Measurements from ENCODE around the gene TTC28.

The TTC28 gene

GRCh38 chr22:27994481-27995331, 684.9 kb downstream of the TTC28 start:
- Histone ChIP-seq H3K4me3 (ENCODE audit: low read depth, low read length) (no peak overlapping the region), H3K27ac (ENCODE audit: low read depth, low read length) (no peak overlapping the region), H3K27me3 (ENCODE audit: insufficient read depth, low read length) (no peaks in the 10 kb centered on the region), H3K36me3 (ENCODE audit: insufficient read depth, low read length) (no peaks in the 10 kb centered on the region), H3K4me1 (ENCODE audit: control insufficient read depth, insufficient read depth, low read length, unreplicated experiment) (no peaks in the 10 kb centered on the region), H3K79me2 (ENCODE audit: control insufficient read depth, insufficient read depth, low read length, unreplicated experiment) (no peaks in the 10 kb centered on the region), H2AFZ (ENCODE audit: low read length, unreplicated experiment) (no peak overlapping the region)

- Histone ChIP-seq H2AFZ (ENCODE audit: low read length, unreplicated experiment) (no peak overlapping the region), H3K4me3 (ENCODE audit: low read depth, low read length) (no peak overlapping the region), H3K79me2 (ENCODE audit: control insufficient read depth, insufficient read depth, low read length, unreplicated experiment) (no peaks in the 10 kb centered on the region), H3K27me3 (ENCODE audit: insufficient read depth, low read length) (no peaks in the 10 kb centered on the region), H3K27ac (ENCODE audit: low read depth, low read length) (no peak overlapping the region), H3K4me1 (ENCODE audit: control insufficient read depth, insufficient read depth, low read length, unreplicated experiment) (no peaks in the 10 kb centered on the region), H3K36me3 (ENCODE audit: insufficient read depth, low read length) (no peaks in the 10 kb centered on the region)
These were observed 685.8 kb downstream of the TTC28 start for GRCh38 chr22:27993774-27994350.

GRCh38 chr22:27993201-27993635, 686.4 kb downstream of the TTC28 start:
- no peak overlapping the region for H3K4me3 ChIP-seq (ENCODE audit: low read depth, low read length)
- H3K27ac ChIP-seq (ENCODE audit: low read depth, low read length), result no peak overlapping the region
- H3K36me3 ChIP-seq (ENCODE audit: insufficient read depth, low read length), result no peaks in the 10 kb centered on the region
- H2AFZ ChIP-seq (ENCODE audit: low read length, unreplicated experiment), result no peak overlapping the region
- H3K4me1 ChIP-seq (ENCODE audit: control insufficient read depth, insufficient read depth, low read length, unreplicated experiment), result no peaks in the 10 kb centered on the region
- H3K79me2 ChIP-seq (ENCODE audit: control insufficient read depth, insufficient read depth, low read length, unreplicated experiment), result no peaks in the 10 kb centered on the region
- no peaks in the 10 kb centered on the region for H3K27me3 ChIP-seq (ENCODE audit: insufficient read depth, low read length)

GRCh38 chr22:27992294-27993165, 687.1 kb downstream of the TTC28 start:
- Histone ChIP-seq H3K79me2 (ENCODE audit: control insufficient read depth, insufficient read depth, low read length, unreplicated experiment) (no peaks in the 10 kb centered on the region), H3K4me3 (ENCODE audit: low read depth, low read length) (no peak overlapping the region), H3K27ac (ENCODE audit: low read depth, low read length) (no peak overlapping the region), H3K4me1 (ENCODE audit: control insufficient read depth, insufficient read depth, low read length, unreplicated experiment) (peaks cover 2% of the 10 kb centered on the region), H3K27me3 (ENCODE audit: insufficient read depth, low read length) (no peaks in the 10 kb centered on the region), H2AFZ (ENCODE audit: low read length, unreplicated experiment) (no peak overlapping the region), H3K36me3 (ENCODE audit: insufficient read depth, low read length) (no peaks in the 10 kb centered on the region)

GRCh38 chr22:27991586-27992293, 687.9 kb downstream of the TTC28 start:
- no peak overlapping the region for H2AFZ ChIP-seq (ENCODE audit: low read length, unreplicated experiment)
- no peak overlapping the region for H3K27ac ChIP-seq (ENCODE audit: low read depth, low read length)
- H3K79me2 ChIP-seq (ENCODE audit: control insufficient read depth, insufficient read depth, low read length, unreplicated experiment), result no peaks in the 10 kb centered on the region
- no peak overlapping the region for H3K4me3 ChIP-seq (ENCODE audit: low read depth, low read length)
- H3K4me1 ChIP-seq (ENCODE audit: control insufficient read depth, insufficient read depth, low read length, unreplicated experiment), result peaks cover 3% of the 10 kb centered on the region
- H3K27me3 ChIP-seq (ENCODE audit: insufficient read depth, low read length), result no peaks in the 10 kb centered on the region
- no peaks in the 10 kb centered on the region for H3K36me3 ChIP-seq (ENCODE audit: insufficient read depth, low read length)

GRCh38 chr22:27990879-27991278, 688.8 kb downstream of the TTC28 start:
- H3K4me1 ChIP-seq (ENCODE audit: control insufficient read depth, insufficient read depth, low read length, unreplicated experiment), result peaks cover 3% of the 10 kb centered on the region

GRCh38 chr22:27990451-27990840, 689.2 kb downstream of the TTC28 start:
- H3K36me3 ChIP-seq (ENCODE audit: insufficient read depth, low read length), result no peaks in the 10 kb centered on the region
- no peaks in the 10 kb centered on the region for H3K79me2 ChIP-seq (ENCODE audit: control insufficient read depth, insufficient read depth, low read length, unreplicated experiment)
- H3K27me3 ChIP-seq (ENCODE audit: insufficient read depth, low read length), result no peaks in the 10 kb centered on the region
- no peak overlapping the region for H2AFZ ChIP-seq (ENCODE audit: low read length, unreplicated experiment)
- no peak overlapping the region for H3K4me3 ChIP-seq (ENCODE audit: low read depth, low read length)
- H3K4me1 ChIP-seq (ENCODE audit: control insufficient read depth, insufficient read depth, low read length, unreplicated experiment), result peaks cover 3% of the 10 kb centered on the region
- H3K27ac ChIP-seq (ENCODE audit: low read depth, low read length), result no peak overlapping the region

More at GRCh38 chr22:27990879-27991278, 688.8 kb downstream of the TTC28 start:
- H3K36me3 ChIP-seq (ENCODE audit: insufficient read depth, low read length), result no peaks in the 10 kb centered on the region
- H3K27ac ChIP-seq (ENCODE audit: low read depth, low read length), result no peak overlapping the region
- no peak overlapping the region for H2AFZ ChIP-seq (ENCODE audit: low read length, unreplicated experiment)
- no peak overlapping the region for H3K4me3 ChIP-seq (ENCODE audit: low read depth, low read length)
- no peaks in the 10 kb centered on the region for H3K27me3 ChIP-seq (ENCODE audit: insufficient read depth, low read length)
- no peaks in the 10 kb centered on the region for H3K79me2 ChIP-seq (ENCODE audit: control insufficient read depth, insufficient read depth, low read length, unreplicated experiment)

GRCh38 chr22:27989758-27990450, 689.7 kb downstream of the TTC28 start:
- H3K27ac ChIP-seq (ENCODE audit: low read depth, low read length), result no peak overlapping the region
- no peaks in the 10 kb centered on the region for H3K79me2 ChIP-seq (ENCODE audit: control insufficient read depth, insufficient read depth, low read length, unreplicated experiment)
- H2AFZ ChIP-seq (ENCODE audit: low read length, unreplicated experiment), result no peak overlapping the region
- no peaks in the 10 kb centered on the region for H3K36me3 ChIP-seq (ENCODE audit: insufficient read depth, low read length)
- H3K27me3 ChIP-seq (ENCODE audit: insufficient read depth, low read length), result no peaks in the 10 kb centered on the region
- peaks cover 3% of the 10 kb centered on the region for H3K4me1 ChIP-seq (ENCODE audit: control insufficient read depth, insufficient read depth, low read length, unreplicated experiment)
- H3K4me3 ChIP-seq (ENCODE audit: low read depth, low read length), result no peak overlapping the region

- Histone ChIP-seq H3K36me3 (ENCODE audit: insufficient read depth, low read length) (no peaks in the 10 kb centered on the region), H3K79me2 (ENCODE audit: control insufficient read depth, insufficient read depth, low read length, unreplicated experiment) (no peaks in the 10 kb centered on the region), H2AFZ (ENCODE audit: low read length, unreplicated experiment) (no peak overlapping the region), H3K27me3 (ENCODE audit: insufficient read depth, low read length) (no peaks in the 10 kb centered on the region), H3K4me1 (ENCODE audit: control insufficient read depth, insufficient read depth, low read length, unreplicated experiment) (peaks cover 3% of the 10 kb centered on the region), H3K4me3 (ENCODE audit: low read depth, low read length) (no peak overlapping the region), H3K27ac (ENCODE audit: low read depth, low read length) (no peak overlapping the region)
These were observed 690.9 kb downstream of the TTC28 start for GRCh38 chr22:27988704-27989103.

- Histone ChIP-seq H3K79me2 (ENCODE audit: control insufficient read depth, insufficient read depth, low read length, unreplicated experiment) (no peaks in the 10 kb centered on the region), H3K4me1 (ENCODE audit: control insufficient read depth, insufficient read depth, low read length, unreplicated experiment) (peaks cover 3% of the 10 kb centered on the region), H3K27me3 (ENCODE audit: insufficient read depth, low read length) (no peaks in the 10 kb centered on the region), H2AFZ (ENCODE audit: low read length, unreplicated experiment) (no peak overlapping the region), H3K27ac (ENCODE audit: low read depth, low read length) (no peak overlapping the region), H3K4me3 (ENCODE audit: low read depth, low read length) (no peak overlapping the region), H3K36me3 (ENCODE audit: insufficient read depth, low read length) (no peaks in the 10 kb centered on the region)
These were observed 692.1 kb downstream of the TTC28 start for GRCh38 chr22:27987557-27987956.
